IPS-18c (cell line): ENCODE measurements around the gene STOML2.

Experiments
- H3K4me3 ChIP-seq: 2 replicates; pipeline ENCODE4 v1.7.0; 2013; ENCODE audit warnings: low read depth, mild to moderate bottlenecking, low read length, moderate library complexity; ENCODE audit not compliant: insufficient read depth
- H3K9me3 ChIP-seq: one replicate; pipeline ENCODE4 v1.6.1; 2013; ENCODE audit warnings: mild to moderate bottlenecking, low read length, moderate library complexity; ENCODE audit not compliant: control insufficient read depth, insufficient read depth

STOML2 gene

DNA sequence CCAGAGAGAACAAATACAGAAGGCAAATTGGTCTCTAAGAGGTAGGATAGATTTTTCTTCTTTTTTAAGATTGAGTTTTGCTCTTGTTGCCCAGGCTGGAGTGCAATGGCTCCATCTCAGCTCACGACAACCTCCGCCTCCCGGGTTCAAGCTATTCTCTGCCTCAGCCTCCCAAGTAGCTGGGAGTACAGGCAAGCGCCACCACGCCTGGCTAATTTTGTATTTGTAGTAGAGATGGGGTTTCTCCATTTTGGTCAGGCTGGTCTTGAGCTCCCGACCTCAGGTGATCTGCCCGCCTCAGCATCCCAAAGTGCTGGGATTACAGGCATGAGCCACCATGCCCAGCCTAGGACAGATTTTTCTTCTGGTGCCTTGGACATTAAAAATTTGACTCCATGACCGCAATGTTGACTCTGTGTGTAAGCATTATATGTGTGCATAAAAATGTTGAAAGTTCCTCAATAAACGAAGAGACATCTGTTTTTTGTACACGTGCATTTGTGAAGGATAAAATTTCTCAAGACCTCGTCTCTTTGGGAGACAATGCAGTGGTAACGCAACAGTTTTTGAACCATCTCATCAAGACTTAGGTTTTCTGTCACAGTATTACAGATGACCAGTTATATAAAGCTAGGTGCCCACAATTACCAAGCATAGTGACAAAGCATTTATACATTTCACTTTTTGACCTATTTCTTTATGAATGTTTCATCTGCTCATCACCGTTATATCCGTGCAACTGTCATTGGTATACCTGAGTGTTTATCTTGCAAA lies 47.9 kb downstream of the STOML2 start:
- Histone ChIP-seq H3K4me3 (no peak overlapping the region), H3K9me3 (no peaks in the 10 kb centered on the region)

DNA sequence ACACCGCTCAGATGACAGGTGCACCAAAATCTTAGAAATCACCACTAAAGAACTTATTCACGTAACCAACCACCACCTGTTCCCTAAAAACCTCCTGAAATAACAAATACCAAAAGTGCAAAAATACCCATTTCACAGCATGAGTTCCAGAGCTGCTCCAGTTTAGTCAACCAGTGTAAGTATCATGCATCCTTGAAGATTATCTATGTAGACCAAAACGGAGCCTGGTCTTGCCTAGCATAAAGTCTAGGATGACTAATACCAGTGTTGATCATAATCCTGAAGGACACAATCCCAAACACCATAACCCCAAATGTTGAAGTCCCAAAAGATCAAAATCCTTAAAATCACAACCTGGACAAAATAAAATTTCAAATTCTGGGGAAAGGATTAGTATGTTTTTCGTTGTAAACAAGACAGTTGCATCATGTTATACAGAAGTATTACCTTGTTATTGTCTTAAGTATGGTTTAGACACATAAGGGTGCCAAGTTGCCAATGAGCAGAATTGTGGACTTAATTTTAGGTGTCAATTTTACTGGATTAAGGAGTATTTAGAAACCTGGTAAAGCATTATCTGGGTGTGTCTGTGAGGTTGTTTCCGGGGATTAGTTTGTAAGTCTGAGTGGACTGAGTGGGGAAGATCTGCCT lies 48.6 kb downstream of the STOML2 start:
- H3K9me3 ChIP-seq = no peaks in the 10 kb centered on the region
- no peak overlapping the region for H3K4me3 ChIP-seq

DNA sequence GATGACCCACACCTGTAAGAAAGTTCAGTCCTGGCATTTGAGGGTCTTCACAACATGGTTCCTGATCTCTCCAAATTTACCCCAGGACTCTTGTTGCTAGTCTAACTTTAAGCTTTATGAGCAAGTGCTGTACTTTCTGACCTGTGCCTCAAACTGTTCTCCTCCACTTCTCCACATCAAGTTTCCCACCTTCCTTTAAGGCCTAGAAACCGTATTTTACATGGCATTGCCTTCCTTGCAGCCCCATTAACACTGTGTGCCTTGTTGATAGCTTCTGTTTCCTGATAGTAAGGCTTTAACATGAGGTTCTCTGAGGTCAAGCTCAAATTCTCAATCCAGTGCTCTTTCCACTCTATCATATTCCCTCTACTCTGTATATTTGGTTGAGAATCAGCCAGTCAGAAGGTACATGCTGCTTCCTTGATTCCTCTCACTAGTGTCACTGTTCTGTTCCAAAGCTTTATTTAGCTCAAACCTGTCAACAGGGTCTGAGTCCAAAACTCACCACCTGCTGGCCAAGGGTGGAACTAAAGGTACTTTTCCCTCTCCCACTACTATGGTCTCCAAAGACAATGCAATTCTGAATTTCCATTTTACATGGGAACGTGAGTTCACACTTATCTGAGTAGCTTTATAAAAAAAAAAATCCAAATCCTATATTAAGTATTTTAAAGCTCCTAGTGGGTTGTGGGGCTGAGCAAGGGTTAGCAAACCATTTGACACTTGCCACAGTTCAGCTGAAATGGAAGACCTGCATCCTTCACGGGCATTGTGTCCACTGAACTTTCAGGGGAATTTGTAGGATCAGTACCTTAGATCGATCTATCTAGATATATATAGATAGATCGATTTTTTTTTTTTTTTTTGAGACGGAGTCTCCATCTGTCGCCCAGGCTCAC lies 51.6 kb downstream of the STOML2 start:
- Histone ChIP-seq H3K4me3 (no peak overlapping the region), H3K9me3 (no peaks in the 10 kb centered on the region)
